Suppressor macrophage (primary cell): ENCODE data around the gene GMEB2.
A peak's percentile ranks its signal among the peaks of the same experiment; 100 is the strongest.
"Not testable (repeated sequence)": the region's sequence is repeated elsewhere in the genome, so short reads cannot be mapped to it uniquely, and the experiment has no call there.

ENCODE experiments used
- DNase-seq, 4 experiments: peaks; one replicate each; pipeline ENCODE4 v3.0.0-alpha.2; 2020 to 2022

The GMEB2 gene

DNA sequence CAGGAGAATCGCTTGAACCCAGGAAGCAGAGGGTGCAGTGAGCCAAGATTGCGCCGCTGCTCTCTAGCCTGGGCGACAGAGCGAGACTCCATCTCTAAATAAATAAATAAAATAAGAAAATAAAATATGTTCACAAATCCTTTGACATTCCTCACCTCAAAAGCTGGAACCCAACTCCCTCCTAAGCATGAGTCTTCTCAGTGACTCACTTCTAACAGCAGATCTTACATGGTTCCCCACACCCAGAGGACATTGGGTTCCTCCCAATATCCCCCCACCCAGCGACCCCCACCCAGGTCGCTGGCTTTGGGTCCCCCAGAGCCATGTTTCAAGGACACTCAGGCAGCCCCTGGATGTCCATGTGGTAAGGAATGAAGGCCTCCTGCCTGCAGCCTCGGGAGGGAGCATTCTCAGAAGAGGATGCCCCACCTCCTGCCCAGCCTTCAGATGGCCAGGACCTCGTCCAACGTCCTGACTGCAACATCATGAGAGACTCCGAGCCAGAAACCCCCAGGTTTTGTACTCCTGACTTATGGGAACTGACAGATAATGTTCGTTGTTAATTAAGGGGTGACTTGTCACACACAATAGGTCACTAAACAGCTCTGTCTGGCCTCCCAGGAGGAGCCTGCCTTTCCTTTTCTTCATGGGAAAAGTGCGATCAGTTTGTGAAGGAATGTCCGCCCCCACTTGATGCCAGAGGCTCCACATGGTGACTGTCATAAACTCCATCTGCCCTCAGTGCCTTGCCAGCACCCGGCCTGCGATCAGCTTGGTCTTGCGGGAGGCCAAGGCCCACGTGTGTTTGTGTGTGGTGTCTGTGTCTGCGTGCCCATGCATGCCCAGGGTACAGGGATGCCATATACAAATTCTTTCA, 10.1 kb upstream of the GMEB2 start:
- DNase-seq, result no peak

DNA sequence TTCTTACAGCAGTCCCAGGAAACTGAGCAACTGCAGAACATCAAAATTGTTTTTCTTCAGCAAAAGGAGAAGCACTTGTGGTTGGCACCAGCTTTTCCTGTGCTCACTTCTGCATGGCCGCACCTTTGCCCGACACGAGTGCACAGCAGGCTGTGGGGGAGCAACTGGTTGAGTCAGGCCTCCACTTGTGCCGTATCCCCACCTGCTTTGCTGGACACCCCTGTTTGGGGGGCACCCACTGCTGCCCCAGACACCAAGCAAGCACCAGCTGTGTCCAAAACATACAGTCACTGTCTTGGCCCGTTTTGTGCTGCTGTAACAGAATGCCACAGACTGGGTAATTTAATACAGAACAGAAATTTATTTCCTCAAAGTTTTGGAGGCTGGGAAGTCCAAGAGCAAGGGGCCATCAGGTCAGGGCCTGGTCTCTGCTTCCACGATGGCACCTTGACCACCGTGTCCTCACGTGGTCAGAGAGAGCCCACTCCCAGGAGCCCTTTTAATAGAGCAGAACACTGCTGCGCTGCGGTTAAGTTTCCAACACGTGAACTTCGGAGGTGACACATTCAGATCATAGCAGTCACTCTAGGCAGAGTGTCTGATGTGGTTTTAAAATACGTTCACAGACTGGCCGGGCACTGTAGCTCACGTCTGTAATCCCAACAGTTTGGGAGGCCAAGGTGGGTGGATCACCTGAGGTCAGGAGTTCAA, 8.7 kb upstream of the GMEB2 start:
- peak; percentile 45 to 65 (median 62) for DNase-seq

DNA sequence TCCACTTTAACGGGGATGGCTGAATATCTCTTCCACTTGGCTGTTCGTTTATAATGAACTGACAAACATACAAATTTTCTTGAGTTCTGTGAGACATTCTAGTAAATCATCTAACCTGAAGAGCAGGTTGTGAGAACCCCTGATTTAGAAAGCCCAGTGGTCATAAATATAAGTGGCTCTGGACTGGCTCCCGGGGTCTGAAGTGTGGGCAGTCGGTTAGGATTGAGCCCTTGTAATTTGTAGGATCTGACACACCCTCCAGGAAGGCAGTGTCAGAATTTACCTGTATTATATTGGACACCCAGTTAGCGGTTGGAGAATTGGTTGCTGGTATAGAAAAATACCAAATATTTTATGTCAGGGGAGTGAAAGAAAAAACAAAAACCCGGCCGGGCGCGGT, 6.8 kb upstream of the GMEB2 start:
- no peak for DNase-seq

DNA sequence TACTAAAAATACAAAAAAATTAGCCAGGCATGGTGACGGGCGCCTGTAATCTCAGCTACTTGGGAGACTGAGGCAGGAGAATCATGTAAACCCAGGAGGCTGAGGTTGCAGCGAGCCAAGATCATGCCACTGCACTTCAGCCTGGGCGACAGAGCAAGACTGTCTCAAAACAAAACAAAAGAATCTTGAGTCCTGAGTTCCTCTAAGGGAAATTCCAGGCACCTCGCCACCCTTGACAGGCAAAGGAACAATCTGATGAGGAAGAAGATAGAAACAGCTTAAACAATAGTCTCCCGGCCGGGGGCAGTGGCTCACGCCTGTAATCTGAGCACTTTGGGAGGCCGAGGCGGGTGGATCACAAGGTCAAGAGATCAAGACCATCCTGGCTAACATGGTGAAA, 4.5 kb upstream of the GMEB2 start:
- not testable (repeated sequence) for DNase-seq

DNA sequence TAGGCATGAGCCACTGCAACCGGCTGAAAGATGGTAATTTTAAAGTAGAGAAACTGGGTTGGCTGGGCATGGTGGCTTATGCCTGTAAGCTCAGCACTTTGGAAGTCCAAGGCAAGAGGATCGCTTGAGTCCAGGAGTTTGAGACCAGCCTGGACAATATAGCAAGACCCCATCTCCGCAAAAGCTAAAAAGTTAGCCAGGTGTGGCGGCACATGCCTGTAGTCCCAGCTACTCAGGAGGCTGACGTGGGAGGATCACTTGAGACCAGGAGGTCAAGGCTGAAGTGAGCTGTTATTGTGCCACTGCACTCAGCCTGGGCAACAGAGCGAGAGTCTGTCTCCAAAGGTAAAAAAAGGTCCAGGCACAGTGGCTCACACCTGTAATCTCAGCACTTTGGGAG, 4.1 kb upstream of the GMEB2 start:
- not testable (repeated sequence) for DNase-seq

DNA sequence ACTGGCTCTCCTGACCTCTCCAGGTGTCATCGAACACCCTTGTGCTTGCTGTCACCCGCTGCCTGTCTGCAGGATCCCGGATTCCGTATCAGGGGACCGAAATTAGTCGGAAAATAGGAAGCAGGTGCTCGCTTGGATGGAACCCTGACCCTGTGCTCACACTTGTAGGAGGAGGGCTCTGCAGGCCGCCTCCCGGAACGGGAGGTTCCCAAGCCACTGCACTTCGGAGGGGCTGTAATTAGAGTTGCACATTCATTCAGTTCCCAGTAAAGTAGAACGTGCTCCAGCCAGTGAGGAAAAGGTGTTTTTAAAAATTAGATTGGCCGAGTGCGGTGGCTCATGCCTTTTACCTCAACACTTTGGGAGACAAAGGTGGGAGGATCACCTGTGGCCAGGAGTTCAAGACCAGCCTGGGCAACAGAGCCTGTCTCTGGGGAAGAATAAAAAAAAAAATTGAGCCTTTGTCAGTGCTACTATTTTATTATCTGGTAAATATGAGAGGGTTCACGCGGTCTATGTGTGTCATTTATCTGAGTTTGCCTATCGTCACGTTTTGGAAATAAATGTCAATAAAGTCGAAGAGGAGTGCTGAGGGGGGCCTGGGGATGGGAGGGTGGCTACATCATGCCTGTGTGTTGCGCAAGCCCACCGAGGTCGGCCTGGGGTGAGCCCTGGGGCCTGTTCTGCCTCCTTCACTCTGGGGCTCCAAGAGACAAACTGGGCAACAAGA, 1.5 kb upstream of the GMEB2 start:
- DNase-seq, result peak; percentile 76 to 83 (median 78)

DNA sequence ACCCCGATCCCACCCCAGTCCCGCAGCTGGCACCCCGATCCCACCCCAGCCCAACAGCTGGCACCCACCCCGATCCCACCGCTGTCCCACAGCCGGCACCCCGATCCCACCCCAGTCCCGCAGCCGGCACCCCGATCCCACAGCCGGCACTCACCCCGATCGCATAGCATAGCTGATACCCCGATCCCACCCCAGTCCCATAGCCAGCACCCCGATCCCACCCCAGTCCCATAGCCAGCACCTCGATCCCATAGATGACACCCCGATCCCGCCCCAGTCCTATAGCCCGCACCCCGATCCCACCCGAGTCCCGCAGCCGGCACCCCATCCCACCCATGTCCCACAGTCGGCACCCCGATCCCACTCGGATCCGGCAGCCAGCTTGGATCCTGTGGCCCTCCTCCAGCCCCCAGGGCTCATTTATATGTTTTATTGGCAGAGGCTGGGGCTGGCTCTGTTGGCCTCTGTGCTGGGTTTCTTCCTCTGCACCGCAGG, 897 bp upstream of the GMEB2 start:
- no peak for DNase-seq

DNA sequence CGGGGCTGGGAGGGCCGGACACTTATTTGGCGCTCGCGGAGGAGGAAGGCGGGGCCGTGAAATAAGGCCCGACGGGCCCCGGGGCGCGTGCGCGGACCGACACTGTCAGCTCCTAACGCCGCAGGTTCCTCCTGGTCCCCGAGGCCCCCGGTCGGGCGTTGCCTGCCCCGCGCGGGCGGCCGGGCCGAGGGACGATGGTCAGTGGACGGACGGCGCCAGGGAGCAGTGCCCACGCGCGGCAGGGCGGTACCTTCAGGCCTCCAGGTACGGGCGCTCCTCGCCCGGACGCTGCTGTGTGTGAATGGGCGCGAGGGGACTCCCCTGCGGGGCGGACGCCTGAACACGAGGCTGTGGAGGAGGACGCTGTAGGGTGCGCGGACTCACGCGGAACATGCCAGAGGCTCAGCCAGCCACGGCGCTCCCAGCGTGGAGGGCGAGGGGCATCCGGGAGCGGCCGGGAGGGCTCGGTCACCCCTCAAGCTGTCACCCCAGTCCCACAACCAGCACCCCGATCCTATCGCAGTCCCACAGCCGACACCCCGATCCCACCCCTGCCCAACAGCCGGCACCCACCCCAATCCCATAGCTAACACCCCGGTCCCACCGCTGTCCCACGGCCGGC, 339 bp upstream of the GMEB2 start:
- DNase-seq, result peak; percentile 98 to 100 (median 98)

DNA sequence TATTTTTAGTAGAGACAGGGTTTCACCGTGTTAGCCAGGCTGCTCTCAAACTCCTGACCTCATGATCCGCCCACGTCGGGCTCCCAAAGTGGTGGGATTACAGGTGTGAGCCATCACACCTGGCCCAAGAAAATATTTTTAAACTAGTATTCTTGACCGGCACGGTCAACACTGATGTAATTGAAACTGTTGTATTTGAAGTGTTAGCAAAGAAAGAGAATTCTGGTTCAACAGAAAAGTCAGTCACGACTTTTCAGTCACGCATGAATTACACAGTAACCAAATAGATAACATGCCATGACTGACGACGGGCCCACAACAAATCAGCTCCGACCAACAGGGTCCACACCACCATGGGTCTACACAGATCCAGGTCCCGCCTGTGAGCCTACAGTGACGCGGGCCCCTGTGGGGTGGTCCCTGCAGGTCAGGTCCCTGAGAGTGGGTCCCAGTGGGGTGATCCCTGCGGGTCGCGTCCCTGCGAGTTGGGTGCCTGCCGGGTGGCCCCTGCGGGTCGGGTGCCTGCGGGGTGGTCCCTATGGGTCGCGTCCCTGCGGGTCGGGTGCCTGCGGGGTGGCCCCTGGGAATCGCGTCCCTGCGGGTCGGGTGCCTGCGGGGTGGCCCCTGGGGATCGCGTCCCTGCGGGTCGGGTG, 1.0 kb downstream of the GMEB2 start:
- DNase-seq, result peak; percentile 13 to 37 (median 27)

DNA sequence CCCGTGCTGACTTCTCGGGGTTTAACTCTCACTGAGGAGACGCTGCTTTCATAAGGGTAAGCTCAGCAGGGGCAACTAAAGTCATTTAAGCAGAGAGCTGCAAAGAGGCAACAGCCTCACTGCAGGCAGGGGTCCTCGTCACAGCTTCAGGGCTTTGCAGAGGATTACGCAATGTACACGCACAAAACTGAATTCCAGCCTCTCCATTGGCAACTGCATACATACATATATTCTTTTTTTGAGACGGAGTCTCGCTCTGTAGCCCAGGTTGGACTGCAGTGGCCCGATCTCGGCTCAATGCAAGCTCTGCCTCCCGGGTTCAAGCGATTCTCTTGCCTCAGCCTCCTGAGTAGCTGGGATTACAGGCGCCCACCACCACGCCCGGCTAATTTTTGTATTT, 2.4 kb downstream of the GMEB2 start:
- peak in 1 of 4 experiments; percentile 20 for DNase-seq

DNA sequence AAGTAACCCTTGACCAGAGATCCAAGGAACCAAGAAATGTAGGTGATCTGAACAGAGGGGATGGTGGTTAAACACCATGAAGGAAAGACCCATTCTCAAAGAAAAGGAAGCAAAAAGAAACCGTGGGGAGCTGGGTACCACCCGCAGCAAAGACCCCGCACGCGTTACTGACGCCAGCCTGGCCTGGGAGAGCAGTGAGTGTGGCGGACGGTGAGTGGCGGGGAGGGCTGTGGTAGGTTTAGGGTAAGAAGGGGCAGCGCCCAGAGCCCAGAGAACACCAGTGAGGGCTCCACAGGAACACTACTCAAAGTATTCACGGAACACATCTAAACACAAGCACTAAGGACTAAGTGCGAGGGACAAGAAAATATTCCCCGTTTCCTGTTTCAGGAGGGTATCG, 4.2 kb downstream of the GMEB2 start:
- no peak for DNase-seq

DNA sequence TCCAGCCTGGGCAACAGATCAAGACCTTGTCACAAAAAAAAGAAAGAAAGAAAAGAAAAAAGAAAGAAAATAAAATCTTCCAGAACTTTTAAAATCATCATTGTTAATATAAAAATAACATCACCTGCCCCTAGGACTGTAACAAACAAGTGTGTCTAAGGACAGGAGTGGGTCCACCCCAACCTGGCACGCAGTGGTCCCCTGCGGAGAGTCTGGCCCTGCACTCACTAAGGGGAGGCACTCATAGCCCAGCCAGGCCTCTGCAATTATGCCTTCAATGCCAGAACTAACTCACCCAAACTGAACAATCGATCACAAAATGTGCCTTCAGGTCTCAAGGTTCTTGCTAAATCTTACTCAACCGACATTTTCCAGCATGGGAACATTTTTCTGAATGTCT, 4.8 kb downstream of the GMEB2 start:
- DNase-seq, result no peak

DNA sequence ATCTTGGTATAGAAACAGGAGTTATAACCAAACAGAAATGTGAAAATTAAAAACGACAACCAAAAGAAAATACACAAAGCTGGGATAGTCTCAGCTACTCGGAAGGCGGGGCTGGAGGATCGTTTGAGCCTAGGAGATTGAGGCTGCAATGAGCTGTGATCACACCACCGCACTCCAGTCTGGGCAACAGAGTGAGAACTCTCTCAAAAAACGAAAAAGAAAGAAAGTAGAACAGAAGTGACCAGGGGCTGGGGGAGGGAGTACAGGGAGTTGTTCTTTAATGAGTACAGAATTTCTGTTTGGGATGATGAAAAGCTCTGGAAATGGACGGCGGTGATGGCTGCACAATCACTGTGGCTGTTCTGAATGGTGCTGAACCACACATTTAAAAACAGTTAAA, 5.9 kb downstream of the GMEB2 start:
- no peak for DNase-seq

DNA sequence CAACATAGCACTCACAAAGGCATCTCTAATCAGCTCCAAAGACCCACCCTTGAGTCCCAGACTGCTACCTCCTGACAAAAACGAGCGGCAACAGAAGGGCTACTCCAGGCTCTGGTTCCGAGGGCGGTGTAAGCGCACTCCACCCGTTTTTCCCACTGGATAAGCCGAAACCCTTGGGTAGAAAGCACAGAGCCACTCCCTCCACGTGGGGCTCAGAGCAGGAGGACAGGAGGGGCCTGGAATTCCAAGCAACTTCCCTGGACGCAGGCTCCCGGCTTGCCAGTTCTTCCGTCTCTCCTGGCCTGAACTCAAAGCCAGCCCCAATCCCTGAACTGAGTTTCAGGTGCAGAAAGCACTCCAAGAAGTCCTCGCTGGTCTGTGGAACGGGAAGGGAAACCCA, 7.4 kb downstream of the GMEB2 start:
- DNase-seq, result no peak

DNA sequence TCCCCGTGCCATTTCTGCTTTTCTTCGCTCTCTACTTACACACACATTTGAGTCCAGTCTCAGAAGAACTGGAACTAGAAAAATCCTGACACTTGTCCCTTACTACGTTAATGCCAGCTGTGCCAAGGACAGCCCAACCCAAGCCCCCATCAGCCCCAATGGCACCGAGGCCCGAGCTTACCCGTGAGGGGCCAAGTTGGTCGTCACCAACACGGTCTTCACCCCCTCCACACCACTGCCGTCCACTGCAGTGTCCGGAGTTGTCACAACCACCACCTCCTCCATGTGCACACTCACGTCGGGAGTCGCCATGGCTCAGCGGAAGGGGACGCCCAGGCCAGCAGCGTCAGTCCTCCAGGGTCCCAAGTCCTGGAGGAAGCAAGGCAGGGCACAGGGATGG, 7.8 kb downstream of the GMEB2 start:
- no peak for DNase-seq

DNA sequence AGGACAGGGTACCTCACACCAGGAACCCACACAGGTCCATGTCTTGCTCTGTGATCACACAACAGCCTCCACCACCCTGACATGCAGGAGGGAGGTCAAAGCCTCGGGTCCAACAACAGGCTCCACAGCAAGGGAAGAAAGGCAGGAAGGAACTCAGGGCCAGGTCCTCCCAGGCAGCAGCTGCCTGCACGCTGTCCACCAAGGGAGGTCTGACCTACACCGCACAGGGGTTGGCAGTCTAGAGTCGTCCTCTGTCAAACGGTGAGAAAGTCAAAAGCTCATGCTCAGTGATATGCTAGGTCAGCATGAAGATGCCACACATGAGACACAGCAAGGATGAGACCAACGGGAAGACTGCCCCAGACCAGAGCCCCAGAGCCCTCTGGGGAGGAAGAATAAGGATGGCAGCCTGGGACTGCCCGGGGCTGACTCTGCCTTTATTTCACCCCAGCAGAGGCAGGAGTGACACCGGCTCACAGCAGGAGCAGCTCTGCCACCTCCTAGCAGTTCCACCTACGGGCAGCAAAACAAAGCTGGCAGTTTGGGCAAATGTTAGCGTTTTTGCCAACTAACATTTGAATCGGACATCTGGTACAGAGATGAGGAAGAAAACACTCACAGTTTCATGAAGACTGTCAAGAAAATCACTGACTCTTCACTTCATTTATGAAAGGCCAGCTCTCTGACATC, 8.5 kb downstream of the GMEB2 start:
- no peak for DNase-seq

DNA sequence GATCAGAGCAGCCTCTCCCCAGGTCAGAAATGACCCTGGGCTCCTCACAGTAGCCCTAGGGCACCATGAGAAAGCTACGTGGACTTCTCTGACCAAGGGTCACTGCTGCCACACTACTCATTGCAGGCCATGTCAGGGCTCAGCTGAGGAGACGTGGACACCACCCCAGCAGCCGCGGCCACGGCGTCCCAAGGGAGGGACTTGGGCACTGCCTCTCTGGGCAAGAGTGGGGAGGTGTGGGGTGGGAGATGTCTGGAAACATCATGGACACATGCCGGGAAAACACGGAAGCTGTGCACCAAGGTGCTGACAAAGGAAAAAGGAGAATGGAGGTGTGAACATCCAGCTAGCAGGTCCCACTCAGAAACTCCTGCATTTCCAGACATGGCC, 9.0 kb downstream of the GMEB2 start:
- no peak for DNase-seq

DNA sequence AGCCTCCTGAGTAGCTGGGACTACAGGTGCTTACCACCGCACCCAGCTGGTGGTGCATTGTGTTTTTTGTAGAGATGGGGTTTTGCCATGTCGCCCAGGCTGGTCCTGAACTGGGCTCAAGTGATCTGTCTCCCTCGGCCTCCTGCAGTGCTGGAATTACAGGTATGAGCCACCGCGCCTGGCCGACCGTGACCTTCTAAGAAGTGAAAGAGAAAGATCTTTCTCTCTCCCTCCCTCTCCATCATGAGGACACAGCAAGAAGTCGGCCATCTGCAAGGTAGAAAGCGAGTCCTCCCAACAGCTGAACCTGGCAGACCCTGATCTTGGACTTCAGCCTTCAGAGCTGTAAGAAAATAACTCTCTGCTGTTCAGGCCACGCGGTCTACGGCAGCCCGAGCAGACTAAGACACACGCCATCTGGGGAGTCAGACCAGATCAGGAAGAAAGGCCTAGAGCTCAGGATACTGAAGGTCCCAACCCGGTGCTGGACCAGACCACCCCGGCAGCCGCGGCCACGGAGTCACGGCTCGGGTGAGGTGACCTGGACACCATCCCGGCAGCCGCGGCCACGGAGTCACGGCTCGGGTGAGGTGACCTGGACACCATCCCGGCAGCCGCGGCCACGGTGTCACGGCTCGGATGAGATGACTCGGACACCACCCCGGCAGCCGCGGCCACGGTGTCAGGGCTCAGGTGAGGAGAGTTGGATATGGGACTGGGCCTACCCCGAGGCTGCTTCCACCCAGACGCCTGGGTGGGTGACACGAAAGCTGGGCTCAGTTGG, 9.6 kb downstream of the GMEB2 start:
- DNase-seq, result no peak

DNA sequence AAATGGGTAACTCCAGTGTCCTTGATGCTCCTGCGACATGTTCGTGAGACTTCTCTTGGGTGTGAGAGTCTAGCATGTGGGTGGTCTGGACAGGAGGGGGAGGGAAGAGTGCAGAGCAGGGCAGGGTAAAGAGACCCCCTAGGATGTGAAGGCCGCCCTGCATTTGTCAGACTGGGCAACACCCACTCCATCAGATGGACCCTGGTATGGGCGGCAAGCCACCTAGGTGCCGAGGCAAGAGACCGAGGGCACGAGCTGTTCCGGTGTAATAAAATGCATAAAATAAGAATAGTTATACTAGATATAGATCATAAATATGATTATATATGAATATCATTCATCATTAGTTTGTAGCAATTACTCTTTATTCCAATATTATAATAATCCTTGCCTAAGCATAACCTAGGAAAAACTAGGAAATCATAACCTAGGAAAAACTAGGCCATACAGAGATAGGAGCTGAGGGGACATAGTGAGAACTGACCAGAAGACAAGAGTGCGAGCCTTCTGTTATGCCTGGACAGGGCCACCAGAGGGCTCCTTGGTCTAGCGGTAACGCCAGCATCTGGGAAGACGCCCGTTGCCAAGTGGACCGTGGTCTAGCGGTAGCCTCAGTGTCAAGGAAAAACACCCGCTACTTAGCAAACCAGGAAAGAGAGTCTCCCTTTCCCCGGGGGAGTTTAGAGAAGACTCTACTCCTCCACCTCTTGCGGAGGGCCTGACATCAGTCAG, 12.9 kb downstream of the GMEB2 start:
- DNase-seq, result not testable (repeated sequence)
